H1 (cell line): ENCODE measurements around the gene PCDHA5. TPM values are rescaled to one million over a fixed set of nuclear protein-coding genes. Genes with fewer than 3 reads are reported as not detected.
A peak's percentile ranks its signal among the peaks of the same experiment; 100 is the strongest.

Source experiments
- CTCF ChIA-PET: fragments of 300-600 bp; sonication (Branson Sonifier 250); formaldehyde crosslinking; loops from one replicate; lab custom pipeline; 2021; ENCODE audit not compliant: partially characterized antibody; lab: Charles Lee
- POLR2A ChIA-PET: fragments of 300-600 bp; sonication (Branson Sonifier 250); formaldehyde crosslinking; loops from one replicate; lab custom pipeline; 2021; ENCODE audit warnings: inconsistent platforms; ENCODE audit not compliant: partially characterized antibody; lab: Charles Lee
- DNase-seq, 2 experiments: peaks; one replicate each; pipeline versions ENCODE4 v3.0.0 to v3.0.0-alpha.2; 2010 to 2022; ENCODE audit warnings: low spot score in 2 of 2, low read depth in 1 of 2, mixed read lengths in 1 of 2
- FAIRE-seq: peaks from 2 replicates; lab custom pipeline; 2011; peaks lifted over from hg19 to GRCh38; lab: Jason Lieb, UNC
- H2AFZ ChIP-seq: 2 replicates; pipeline ENCODE4 v1.8.1; 2012; ENCODE audit warnings: low read length, inconsistent platforms
- H2AK5ac ChIP-seq: 2 replicates; pipeline ENCODE4 v1.6.1; 2013; ENCODE audit warnings: low read depth, low read length
- H2BK120ac ChIP-seq: replicated peaks from 2 replicates; pipeline ENCODE3; 2013; ENCODE audit warnings: low read depth, low read length, inconsistent platforms
- H2BK12ac ChIP-seq: 2 replicates; pipeline ENCODE4 v1.6.1; 2013; ENCODE audit warnings: low read depth, low read length
- H2BK15ac ChIP-seq: 2 replicates; pipeline ENCODE4 v1.6.1; 2013; ENCODE audit warnings: low read length
- H2BK20ac ChIP-seq: 2 replicates; pipeline ENCODE4 v1.6.1; 2013; ENCODE audit warnings: low read length
- H2BK5ac ChIP-seq: 2 replicates; pipeline ENCODE4 v1.6.1; 2013; ENCODE audit warnings: low read depth, low read length
- H3K14ac ChIP-seq: 2 replicates; pipeline ENCODE4 v1.6.1; 2013; ENCODE audit warnings: inconsistent platforms; ENCODE audit not compliant: insufficient read length
- H3K18ac ChIP-seq: 2 replicates; pipeline ENCODE4 v1.6.1; 2013; ENCODE audit warnings: low read length; ENCODE audit errors: extremely low read depth
- H3K23ac ChIP-seq: 2 replicates; pipeline ENCODE4 v1.6.1; 2013; ENCODE audit warnings: inconsistent platforms; ENCODE audit not compliant: insufficient read length
- H3K23me2 ChIP-seq: 2 replicates; pipeline ENCODE4 v1.6.1; 2013; ENCODE audit warnings: low read depth, low read length
- H3K27ac ChIP-seq: 2 replicates; pipeline ENCODE4 v1.6.1; 2011; ENCODE audit warnings: low read depth, low read length, inconsistent platforms
- H3K27me3 ChIP-seq, 4 experiments: replicated peaks in 1 of 4; 1 replicate in 1 of 4; 2 replicates in 3 of 4; pipeline versions ENCODE4 v1.6.1 to v1.8.1; 2011 to 2013; ENCODE audit warnings: low read length in 3 of 4, mild to moderate bottlenecking in 3 of 4, inconsistent platforms in 2 of 4, mixed read lengths in 2 of 4, moderate library complexity in 1 of 4; ENCODE audit not compliant: control insufficient read depth in 3 of 4, insufficient read depth in 3 of 4; ENCODE audit errors: extremely low read depth in 1 of 4
- H3K36me3 ChIP-seq, 4 experiments: 2 replicates each; pipeline versions ENCODE4 v1.6.1 to v1.8.1; 2011 to 2013; ENCODE audit warnings: mild to moderate bottlenecking in 4 of 4, low read length in 3 of 4, moderate library complexity in 2 of 4, control low read depth in 1 of 4, inconsistent platforms in 1 of 4; ENCODE audit not compliant: insufficient read depth in 4 of 4, control insufficient read depth in 2 of 4
- H3K4ac ChIP-seq: replicated peaks from 2 replicates; pipeline ENCODE3; 2013; ENCODE audit warnings: low read length, low read depth, mixed read lengths, inconsistent platforms; ENCODE audit not compliant: insufficient read length
- H3K4me1 ChIP-seq, 4 experiments: replicated peaks in 1 of 4; 1 replicate in 1 of 4; 2 replicates in 3 of 4; pipeline versions ENCODE4 v1.6.1 to v1.8.1; 2011 to 2013; ENCODE audit warnings: low read length in 3 of 4, inconsistent platforms in 2 of 4, mixed read lengths in 1 of 4; ENCODE audit not compliant: insufficient read depth in 4 of 4, control insufficient read depth in 3 of 4
- H3K4me2 ChIP-seq, 2 experiments: 2 replicates each; pipeline versions ENCODE4 v1.6.1 to v1.8.1; 2011 to 2013; ENCODE audit warnings: low read depth in 2 of 2, low read length in 2 of 2, control low read depth in 1 of 2, inconsistent platforms in 1 of 2, mild to moderate bottlenecking in 1 of 2; ENCODE audit not compliant: insufficient read depth in 1 of 2
- H3K4me3 ChIP-seq, 4 experiments: fragments of 200-600, 300-600 bp in 1 of 4; sonication (generic), shearing (Covaris generic), sonication (Bioruptor Twin) in 1 of 4; 2 replicates each; pipeline versions ENCODE4 v1.5.1 to v1.8.1; 2011 to 2016; ENCODE audit warnings: low read length in 4 of 4, low read depth in 3 of 4, control low read depth in 2 of 4, inconsistent platforms in 2 of 4, mild to moderate bottlenecking in 2 of 4, mixed read lengths in 1 of 4, moderate library complexity in 1 of 4; ENCODE audit not compliant: insufficient read depth in 2 of 4; ENCODE audit errors: extremely low read depth in 1 of 4
- H3K56ac ChIP-seq: replicated peaks from 2 replicates; pipeline ENCODE3; 2013; ENCODE audit warnings: low read depth, mild to moderate bottlenecking, mixed read lengths, low read length, inconsistent platforms; ENCODE audit not compliant: insufficient read length
- H3K79me1 ChIP-seq: 2 replicates; pipeline ENCODE4 v1.6.1; 2013; ENCODE audit warnings: low read depth, low read length, control low read depth
- H3K79me2 ChIP-seq, 2 experiments: 2 replicates each; pipeline versions ENCODE4 v1.6.1 to v1.8.1; 2012 to 2013; ENCODE audit warnings: low read length in 2 of 2, mild to moderate bottlenecking in 2 of 2, inconsistent platforms in 1 of 2; ENCODE audit not compliant: insufficient read depth in 2 of 2, control insufficient read depth in 1 of 2
- H3K9ac ChIP-seq, 4 experiments: replicated peaks in 1 of 4; 1 replicate in 1 of 4; 2 replicates in 3 of 4; pipeline versions ENCODE4 v1.6.1 to v1.8.1; 2011 to 2013; ENCODE audit warnings: low read depth in 3 of 4, low read length in 3 of 4, control low read depth in 2 of 4, mild to moderate bottlenecking in 2 of 4, moderate library complexity in 2 of 4, inconsistent platforms in 1 of 4; ENCODE audit errors: extremely low read depth in 1 of 4
- H3K9me3 ChIP-seq, 2 experiments: 2 replicates each; pipeline versions ENCODE4 v1.6.1 to v1.8.1; 2012 to 2013; ENCODE audit warnings: mild to moderate bottlenecking in 2 of 2, moderate library complexity in 2 of 2, control low read depth in 1 of 2, inconsistent platforms in 1 of 2, low read depth in 1 of 2, low read length in 1 of 2, mixed read lengths in 1 of 2; ENCODE audit not compliant: insufficient read depth in 2 of 2
- H4K20me1 ChIP-seq, 2 experiments: replicated peaks in 1 of 2; 2 replicates each; pipeline versions ENCODE3 to v1.8.1; 2011 to 2013; ENCODE audit warnings: inconsistent platforms in 2 of 2, low read length in 2 of 2, mild to moderate bottlenecking in 1 of 2; ENCODE audit not compliant: insufficient read depth in 2 of 2, control insufficient read depth in 1 of 2
- H4K5ac ChIP-seq: 2 replicates; pipeline ENCODE4 v1.6.1; 2013; ENCODE audit warnings: low read length, low read depth, mixed read lengths, inconsistent platforms; ENCODE audit not compliant: insufficient read length
- H4K8ac ChIP-seq: 2 replicates; pipeline ENCODE4 v1.8.0; 2013; ENCODE audit warnings: mild to moderate bottlenecking, moderate library complexity, low read length, inconsistent platforms; ENCODE audit not compliant: insufficient read depth; ENCODE audit errors: extremely low read depth
- H4K91ac ChIP-seq: replicated peaks from 2 replicates; pipeline ENCODE3; 2013; ENCODE audit warnings: low read length, mixed read lengths, inconsistent platforms; ENCODE audit not compliant: insufficient read length
- ASH2L ChIP-seq: fragments of 200-600, 300-600 bp; sonication (generic); IDR thresholded peaks from one replicate; pipeline ENCODE4 v1.7.1; 2017; ENCODE audit warnings: low read length
- BRCA1 ChIP-seq: IDR thresholded peaks from 2 replicates; pipeline ENCODE4 v1.6.1; 2012; ENCODE audit warnings: low read depth, low read length, improper control_type of control experiment
- CBX8 ChIP-seq: fragments of 300-800, 300-1000 bp; sonication (generic); IDR thresholded peaks from 2 replicates; pipeline ENCODE4 v1.7.1; 2016; ENCODE audit warnings: low read depth, low read length, borderline replicate concordance
- CTBP2 ChIP-seq: IDR thresholded peaks from 2 replicates; pipeline ENCODE4 v1.7.0; 2011; ENCODE audit warnings: borderline replicate concordance, mild to moderate bottlenecking, moderate library complexity, mixed read lengths, low read length; ENCODE audit not compliant: insufficient read depth, insufficient read length
- E2F6 ChIP-seq: IDR thresholded peaks from 2 replicates; pipeline ENCODE4 v1.6.1; 2012; ENCODE audit warnings: inconsistent platforms
- HDAC6 ChIP-seq: IDR thresholded peaks from one replicate; pipeline ENCODE4 v1.7.1; 2012; ENCODE audit warnings: low read depth, mild to moderate bottlenecking, inconsistent platforms, low read length, moderate library complexity
- MAFK ChIP-seq: IDR thresholded peaks from 2 replicates; pipeline ENCODE4 v1.6.1; 2012; ENCODE audit warnings: low read depth, mild to moderate bottlenecking, improper control_type of control experiment, low read length
- NRF1 ChIP-seq: IDR thresholded peaks from 2 replicates; pipeline ENCODE4 v1.6.1; 2011; ENCODE audit warnings: mild to moderate bottlenecking, low read depth, low read length, improper control_type of control experiment
- RAD21 ChIP-seq, 2 experiments: IDR thresholded peaks in 1 of 2; conservative IDR thresholded peaks in 1 of 2; 2 replicates each; pipeline ENCODE4 v1.6.1; 2011; ENCODE audit warnings: low read depth in 2 of 2, low read length in 2 of 2, improper control_type of control experiment in 1 of 2, inconsistent platforms in 1 of 2, mild to moderate bottlenecking in 1 of 2, moderate library complexity in 1 of 2
- RBBP5 ChIP-seq: IDR thresholded peaks from 2 replicates; pipeline ENCODE4 v1.7.1; 2012; ENCODE audit warnings: low read depth, mild to moderate bottlenecking, inconsistent platforms, low read length, moderate library complexity, borderline replicate concordance
- SAP30 ChIP-seq: fragments of 300-600 bp; sonication (generic); IDR thresholded peaks from 2 replicates; pipeline ENCODE4 v1.7.1; 2012; ENCODE audit warnings: low read length, moderate library complexity, mild to moderate bottlenecking, inconsistent platforms; ENCODE audit not compliant: insufficient read depth, insufficient replicate concordance
- SUZ12 ChIP-seq: fragments of 200-600 bp; sonication (generic); IDR thresholded peaks from 2 replicates; pipeline ENCODE4 v1.6.1; 2012; ENCODE audit warnings: mild to moderate bottlenecking, inconsistent platforms, low read length, moderate library complexity, mixed read lengths
- ZNF274 ChIP-seq: IDR thresholded peaks from 2 replicates; pipeline ENCODE4 v1.7.0; 2012; ENCODE audit warnings: low read length, borderline replicate concordance; ENCODE audit errors: extremely low read depth
- WGBS, 2 experiments: shearing (Covaris generic) in 1 of 2; methylation state at CpG; one replicate each; pipeline versions ENCODE4 v1.1.6 to v1.1.7; 2013 to 2015; ENCODE audit warnings: low lambda C conversion rate in 2 of 2, mixed read lengths in 2 of 2, inconsistent platforms in 1 of 2, low coverage in 1 of 2, missing lambda C conversion rate in 1 of 2; ENCODE audit not compliant: insufficient replicate concordance in 2 of 2, insufficient coverage in 1 of 2, insufficient read length in 1 of 2; ENCODE audit errors: extremely low coverage in 1 of 2, missing lambda C conversion rate in 1 of 2; 5-methylcytosine and 5-hydroxymethylcytosine counted together
- polyA plus RNA-seq, 7 experiments: library from polyadenylated mRNA; depleted of rRNA in 3 of 7; stranded (reverse) in 5 of 7; unstranded in 2 of 7; fragments of >200 nt in 5 of 7; fragments of 200-250 nt in 2 of 7; gene quantifications; 1 replicate in 5 of 7; 2 replicates in 1 of 7; 4 replicates in 1 of 7; pipeline versions ENCODE4 v1.2.1 to v1.2.3, GENCODE V29; 2011 to 2013; ENCODE audit warnings: missing spikeins in 2 of 7, mixed read lengths in 2 of 7
- total RNA-seq: library from RNA; stranded (reverse); fragmentation: NEBNext Ultra II Directional; extraction: Animal tissue kit (Norgen Biotek cat#: 25700); gene quantifications from 2 replicates; pipeline ENCODE4 v1.2.1, GENCODE V29; 2021

Gene PCDHA5
- total and polyA plus RNA-seq, 2 of the 8 experiments (the other 6 are each of a cell fraction or from before 2014, with no cell fraction given), result 0.33 to 0.76 TPM

- Histone ChIP-seq H3K9ac (no peak overlapping the region), H2BK5ac (no peak overlapping the region), H4K5ac (no peak overlapping the region), H4K8ac (no peak overlapping the region), H2AFZ (no peak overlapping the region), H2BK12ac (no peak overlapping the region), H3K4me2 (no peak overlapping the region; a peak in 1 of 4 replicates), H3K4me3 (peak overlapping the region in 1 of 4 experiments; percentile 28; a peak in 1 of 8 replicates), H3K36me3 (peaks cover 0 to 22% (median 0%) of the 10 kb centered on the region in 4 experiments; a peak in 3 of 8 replicates), H3K14ac (no peak overlapping the region), H4K20me1 (no peaks in the 10 kb centered on the region), H3K79me2 (no peaks in the 10 kb centered on the region), H2BK15ac (no peak overlapping the region), H3K4me1 (no peaks in the 10 kb centered on the region), H2BK20ac (no peak overlapping the region), H3K27me3 (no peaks in the 10 kb centered on the region), H2BK120ac (no peak overlapping the region), H3K9me3 (peaks cover 0 to 28% of the 10 kb centered on the region in 2 experiments; a peak in 2 of 4 replicates), H3K23me2 (no peaks in the 10 kb centered on the region), H3K27ac (no peak overlapping the region), H3K79me1 (no peaks in the 10 kb centered on the region), H2AK5ac (no peak overlapping the region), H3K23ac (no peak overlapping the region), H4K91ac (no peak overlapping the region), H3K56ac (no peak overlapping the region), H3K4ac (no peak overlapping the region), H3K18ac (no peak overlapping the region)
- CTCF ChIA-PET, result interaction anchor here (0.6 to 1.6 kb wide), 9 partner anchors 8 to 243 kb away, joined by 3 to 4 read pairs (median 3); partner anchors contain the start of genes PCDHA11 and PCDHA6
- WGBS, 2 experiments, result 89% methylated on average over 16 of the region's 16 CpGs; no CpG with 5 or more reads in 1 of the 2 experiments
- FAIRE-seq (no peak), DNase-seq (no peak)
- POLR2A ChIA-PET, result no interaction called here
- TF ChIP-seq HDAC6 (no peak), SAP30 (no peak), SUZ12 (no peak), ZNF274 (no peak), ASH2L (no peak), RBBP5 (no peak), E2F6 (no peak), CTBP2 (no peak), CBX8 (no peak), MAFK (no peak), RAD21 (IDR thresholded peaks at IDR 0.05 in 1 of 2, conservative IDR thresholded peaks at IDR 0.05 in 1 of 2; ENCODE audit: low read depth in 2 of 2, low read length in 2 of 2) (no peak), NRF1 (no peak), BRCA1 (no peak)
Observed at GRCh38 chr5:140801494-140801841, 19.9 kb upstream of the PCDHA5 start.
